Upper lobe of right lung (tissue), 1 donor: ENCODE data around the gene MYPN. TPM values are rescaled to one million over a fixed set of nuclear protein-coding genes. Genes with fewer than 3 reads are reported as not detected.

Experiments used
- ATAC-seq: fragments of 200-7000 bp; cut with Tn5 transposase; one replicate; pipeline ENCODE4 v1.9.1; 2020; ENCODE audit warnings: mild to moderate bottlenecking, moderate library complexity
- DNase-seq: peaks from one replicate; pipeline ENCODE4 v3.0.0-alpha.2; 2020
- H3K27ac ChIP-seq: fragments of 200-600 bp; one replicate; pipeline ENCODE4 v1.8.0; 2022
- H3K27me3 ChIP-seq: fragments of 200-600 bp; one replicate; pipeline ENCODE4 v1.8.0; 2022; ENCODE audit warnings: mild to moderate bottlenecking
- H3K36me3 ChIP-seq: fragments of 200-600 bp; one replicate; pipeline ENCODE4 v1.8.0; 2022
- H3K4me1 ChIP-seq: fragments of 200-600 bp; one replicate; pipeline ENCODE4 v1.8.0; 2022
- H3K4me3 ChIP-seq: fragments of 200-600 bp; one replicate; pipeline ENCODE4 v1.8.0; 2022; ENCODE audit warnings: mild to moderate bottlenecking
- H3K9me3 ChIP-seq: fragments of 200-600 bp; one replicate; pipeline ENCODE4 v1.8.0; 2022
- intact Hi-C: fragments of 100-400 bp; cut with DNase I; formaldehyde crosslinking; loops from one replicate; pipeline ENCODE4 v1.11.0; 2022
- total RNA-seq: library from RNA; stranded (reverse); fragmentation: NEBNext Ultra II Directional; extraction: Animal tissue kit (Norgen Biotek cat#: 25700); gene quantifications from one replicate; pipeline ENCODE4 v1.2.1, GENCODE V29; 2021
- TF ChIP-seq, protein P1 (sequence below): fragments of 200-600 bp; IDR thresholded peaks from one replicate; pipeline ENCODE4 v1.8.0; 2022; ENCODE audit warnings: antibody characterized with exemption
- donor health status: DM: no; HTN: yes; CAD: no; lungs with severe emphysema.

Gene MYPN
- total RNA-seq, 1 donor from 2014 or later, result not detected

DNA sequence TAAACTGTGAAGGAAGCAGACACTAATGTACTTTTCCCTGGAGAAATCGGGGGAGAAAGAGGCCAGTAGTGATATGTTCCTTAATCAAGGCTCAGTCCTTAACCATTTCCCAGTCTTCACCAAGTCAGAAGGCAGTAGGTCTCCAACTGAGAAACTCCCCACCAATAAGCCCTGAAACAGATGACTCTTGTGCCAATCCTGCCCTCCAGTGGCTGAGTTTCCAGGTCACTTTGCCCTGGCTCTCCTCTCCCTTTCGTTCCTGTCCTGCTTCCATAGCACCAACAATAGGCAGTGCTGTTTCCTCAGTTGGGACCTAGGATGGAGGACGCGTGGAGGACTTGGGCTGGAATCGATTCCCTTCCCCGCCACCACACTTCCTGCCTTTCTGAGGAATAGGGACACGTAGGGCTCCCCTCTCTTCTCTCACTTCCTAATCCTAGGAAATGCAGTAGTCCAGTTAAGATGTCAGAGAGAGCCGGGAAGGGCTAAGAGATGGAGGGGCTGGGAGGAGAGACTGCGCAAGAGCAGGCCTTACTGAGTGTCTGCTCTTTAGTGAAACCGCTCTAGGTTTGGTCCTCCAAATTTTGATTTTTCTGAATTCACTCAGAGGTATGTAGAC, 99.2 kb downstream of the MYPN start:
- no peak overlapping the region for H3K27ac ChIP-seq
- H3K4me1 ChIP-seq, result no peaks in the 10 kb centered on the region
- TF ChIP-seq, protein P1, sequence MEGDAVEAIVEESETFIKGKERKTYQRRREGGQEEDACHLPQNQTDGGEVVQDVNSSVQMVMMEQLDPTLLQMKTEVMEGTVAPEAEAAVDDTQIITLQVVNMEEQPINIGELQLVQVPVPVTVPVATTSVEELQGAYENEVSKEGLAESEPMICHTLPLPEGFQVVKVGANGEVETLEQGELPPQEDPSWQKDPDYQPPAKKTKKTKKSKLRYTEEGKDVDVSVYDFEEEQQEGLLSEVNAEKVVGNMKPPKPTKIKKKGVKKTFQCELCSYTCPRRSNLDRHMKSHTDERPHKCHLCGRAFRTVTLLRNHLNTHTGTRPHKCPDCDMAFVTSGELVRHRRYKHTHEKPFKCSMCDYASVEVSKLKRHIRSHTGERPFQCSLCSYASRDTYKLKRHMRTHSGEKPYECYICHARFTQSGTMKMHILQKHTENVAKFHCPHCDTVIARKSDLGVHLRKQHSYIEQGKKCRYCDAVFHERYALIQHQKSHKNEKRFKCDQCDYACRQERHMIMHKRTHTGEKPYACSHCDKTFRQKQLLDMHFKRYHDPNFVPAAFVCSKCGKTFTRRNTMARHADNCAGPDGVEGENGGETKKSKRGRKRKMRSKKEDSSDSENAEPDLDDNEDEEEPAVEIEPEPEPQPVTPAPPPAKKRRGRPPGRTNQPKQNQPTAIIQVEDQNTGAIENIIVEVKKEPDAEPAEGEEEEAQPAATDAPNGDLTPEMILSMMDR, result peak; percentile 6
- ATAC-seq (peak; percentile 46), DNase-seq (no peak)
- no peaks in the 10 kb centered on the region for H3K9me3 ChIP-seq
- no peaks in the 10 kb centered on the region for H3K27me3 ChIP-seq
- no peaks in the 10 kb centered on the region for H3K36me3 ChIP-seq
- no peak overlapping the region for H3K4me3 ChIP-seq
- intact Hi-C loops, result no loop called here

DNA sequence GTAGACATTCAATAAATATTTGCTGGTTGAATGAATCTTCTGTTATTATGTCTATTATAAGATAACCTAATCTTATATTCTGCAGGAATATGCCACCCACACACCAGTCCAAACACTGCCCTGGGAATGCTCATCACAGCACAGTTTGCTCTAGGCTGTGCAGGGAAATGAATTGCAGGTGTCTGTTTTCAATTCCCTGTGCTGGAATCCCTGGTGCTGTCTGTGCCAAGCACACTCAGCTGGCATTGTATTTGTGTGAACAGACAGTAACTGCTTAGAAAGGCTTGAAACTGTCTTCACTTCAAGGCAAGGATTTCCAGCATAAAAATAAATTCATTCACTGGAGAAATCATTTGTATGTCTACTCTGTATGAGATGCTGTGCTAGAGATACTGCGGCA, 102.4 kb downstream of the MYPN start:
- Histone ChIP-seq H3K36me3 (no peaks in the 10 kb centered on the region), H3K27me3 (no peaks in the 10 kb centered on the region), H3K9me3 (no peaks in the 10 kb centered on the region), H3K4me3 (no peak overlapping the region), H3K27ac (no peak overlapping the region), H3K4me1 (no peaks in the 10 kb centered on the region)
- ATAC-seq (no peak), DNase-seq (no peak)
- TF ChIP-seq, protein P1, result no peak
- intact Hi-C loops, result loop anchor here (10.0 kb wide), 1 partner anchor 93 kb away; no protein-coding TSS in a partner anchor

DNA sequence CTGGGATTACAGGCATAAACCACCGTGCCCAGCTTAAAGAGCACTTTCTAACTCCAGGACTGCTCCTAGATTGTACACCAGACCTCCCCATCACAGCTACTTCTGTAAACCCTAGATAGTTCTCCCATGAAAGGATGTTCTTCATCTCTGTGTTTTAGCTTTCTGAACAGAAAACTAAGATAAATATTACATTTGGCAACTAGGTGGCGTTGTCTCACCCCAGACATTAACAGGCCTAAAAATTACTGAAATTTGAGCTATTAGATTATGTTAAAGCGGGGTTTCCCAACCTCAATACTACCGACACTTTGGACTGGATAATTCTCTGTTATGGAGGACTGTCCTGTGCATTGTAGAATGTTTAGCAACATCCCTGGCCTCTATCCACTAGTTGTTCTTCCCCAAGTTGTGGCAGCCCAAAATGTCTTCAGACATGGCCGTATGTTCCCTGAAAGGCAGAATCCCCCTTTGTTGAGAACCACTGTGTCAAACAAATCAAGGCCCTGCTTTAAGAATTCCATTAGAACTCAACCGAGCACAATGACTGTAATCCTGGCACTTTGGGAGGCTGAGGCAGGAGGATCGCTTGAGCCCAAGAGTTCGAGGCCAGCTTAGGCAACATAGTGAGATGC, 103.5 kb downstream of the MYPN start:
- intact Hi-C loops, result loop anchor here (10.0 kb wide), 1 partner anchor 92 kb away; no protein-coding TSS in a partner anchor
- Histone ChIP-seq H3K9me3 (no peaks in the 10 kb centered on the region), H3K4me1 (no peaks in the 10 kb centered on the region), H3K36me3 (no peaks in the 10 kb centered on the region), H3K27ac (no peak overlapping the region), H3K27me3 (no peaks in the 10 kb centered on the region), H3K4me3 (no peak overlapping the region)
- TF ChIP-seq, protein P1, result peak; percentile 59
- ATAC-seq, result peak; percentile 56
- no peak for DNase-seq

DNA sequence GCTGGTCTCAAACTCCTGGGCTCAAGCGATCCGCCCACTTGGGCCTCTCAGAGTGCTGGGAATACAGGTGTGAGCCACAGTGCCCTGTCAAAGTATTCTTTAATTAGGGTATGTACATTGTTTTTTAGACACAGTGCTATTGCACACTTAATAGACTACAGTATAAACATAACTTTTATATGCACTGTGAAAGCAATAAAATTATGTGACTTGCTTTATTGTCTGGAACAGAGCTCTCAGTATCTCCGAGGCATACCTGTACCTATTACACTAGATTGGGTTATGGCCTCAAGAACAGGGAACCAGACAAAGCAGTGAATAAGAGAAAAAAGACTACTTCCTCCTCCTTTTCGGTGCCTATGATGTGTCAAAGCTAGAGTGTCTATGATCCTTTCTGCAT, 109.5 kb downstream of the MYPN start:
- no peak for ATAC-seq
- intact Hi-C loops, result loop anchor here (10.0 kb wide), 1 partner anchor 86 kb away; no protein-coding TSS in a partner anchor
- DNase-seq, result no peak

DNA sequence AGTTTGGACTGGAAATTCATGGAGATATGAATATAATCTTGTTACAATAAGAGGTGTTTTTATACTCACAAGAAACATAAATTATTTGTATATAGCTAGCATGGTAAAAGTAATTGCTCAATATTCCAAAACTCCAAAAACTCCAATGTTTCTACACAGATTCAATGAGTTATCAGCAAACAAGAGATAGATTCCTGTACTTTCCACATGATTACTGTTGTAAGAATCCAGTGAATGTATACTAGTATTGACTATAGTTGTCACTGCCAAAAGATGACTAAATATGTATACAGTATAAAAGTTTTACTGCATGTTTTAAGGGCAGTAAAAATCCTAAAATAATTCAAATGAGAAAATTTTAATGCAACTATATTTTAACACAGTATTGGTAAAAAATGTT, 111.9 kb downstream of the MYPN start:
- no peak for DNase-seq
- no peak for ATAC-seq
- intact Hi-C loops, result no loop called here
- Histone ChIP-seq H3K27ac (no peak overlapping the region), H3K9me3 (no peaks in the 10 kb centered on the region), H3K36me3 (no peaks in the 10 kb centered on the region), H3K27me3 (no peaks in the 10 kb centered on the region), H3K4me1 (no peaks in the 10 kb centered on the region), H3K4me3 (no peak overlapping the region)
- TF ChIP-seq, protein P1, result no peak

More for the DNA sequence above, 109.5 kb downstream of the MYPN start:
- TF ChIP-seq, protein P1, result no peak
- Histone ChIP-seq H3K9me3 (no peaks in the 10 kb centered on the region), H3K36me3 (no peaks in the 10 kb centered on the region), H3K27ac (no peak overlapping the region), H3K27me3 (no peaks in the 10 kb centered on the region), H3K4me1 (no peaks in the 10 kb centered on the region), H3K4me3 (no peak overlapping the region)
